HG02885 (cell line): Measurements from ENCODE around the gene COX7A2.

Source experiments
- ATAC-seq: cut with Tn5 transposase; IDR thresholded peaks from one replicate; pipeline ENCODE4 v1.9.1; 2021; ENCODE audit warnings: mild to moderate bottlenecking; ENCODE audit not compliant: unreplicated experiment, poor library complexity

The COX7A2 gene

GRCh38 chr6:75222261-75222660, 21.3 kb downstream of the COX7A2 start:
- no peak for ATAC-seq

- ATAC-seq: no peak
Measured at GRCh38 chr6:75221116-75221515, 22.5 kb downstream of the COX7A2 start.

- ATAC-seq: no peak
Measured at GRCh38 chr6:75220357-75220756, 23.2 kb downstream of the COX7A2 start.

GRCh38 chr6:75219263-75219662, 24.3 kb downstream of the COX7A2 start:
- ATAC-seq: no peak

- no peak for ATAC-seq
Measured at GRCh38 chr6:75217193-75217592, 26.4 kb downstream of the COX7A2 start.

GRCh38 chr6:75215291-75215690, 28.3 kb downstream of the COX7A2 start:
- no peak for ATAC-seq

GRCh38 chr6:75213732-75214131, 29.9 kb downstream of the COX7A2 start:
- peak; percentile 72 for ATAC-seq

DNA sequence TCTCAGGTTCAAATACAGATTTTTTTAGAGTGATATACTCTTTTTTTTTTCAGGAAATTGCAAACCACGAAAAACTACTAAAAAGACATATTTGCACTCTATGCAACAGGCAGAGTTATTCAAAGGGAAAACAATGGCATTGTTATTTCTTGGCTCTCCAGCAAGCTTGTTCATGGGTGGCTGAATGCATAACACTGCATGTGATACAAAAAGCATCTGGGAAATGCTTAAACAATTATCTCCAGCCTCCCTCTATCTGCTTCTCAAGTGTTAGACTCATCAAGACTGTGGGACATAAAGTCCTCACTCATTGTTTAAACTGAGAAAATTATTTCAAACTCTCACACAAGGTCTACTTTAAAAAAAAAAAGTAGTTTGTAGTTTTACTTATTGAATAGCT, 30.5 kb downstream of the COX7A2 start:
- no peak for ATAC-seq

- ATAC-seq: no peak
Measured at GRCh38 chr6:75211920-75212590, 31.5 kb downstream of the COX7A2 start.

DNA sequence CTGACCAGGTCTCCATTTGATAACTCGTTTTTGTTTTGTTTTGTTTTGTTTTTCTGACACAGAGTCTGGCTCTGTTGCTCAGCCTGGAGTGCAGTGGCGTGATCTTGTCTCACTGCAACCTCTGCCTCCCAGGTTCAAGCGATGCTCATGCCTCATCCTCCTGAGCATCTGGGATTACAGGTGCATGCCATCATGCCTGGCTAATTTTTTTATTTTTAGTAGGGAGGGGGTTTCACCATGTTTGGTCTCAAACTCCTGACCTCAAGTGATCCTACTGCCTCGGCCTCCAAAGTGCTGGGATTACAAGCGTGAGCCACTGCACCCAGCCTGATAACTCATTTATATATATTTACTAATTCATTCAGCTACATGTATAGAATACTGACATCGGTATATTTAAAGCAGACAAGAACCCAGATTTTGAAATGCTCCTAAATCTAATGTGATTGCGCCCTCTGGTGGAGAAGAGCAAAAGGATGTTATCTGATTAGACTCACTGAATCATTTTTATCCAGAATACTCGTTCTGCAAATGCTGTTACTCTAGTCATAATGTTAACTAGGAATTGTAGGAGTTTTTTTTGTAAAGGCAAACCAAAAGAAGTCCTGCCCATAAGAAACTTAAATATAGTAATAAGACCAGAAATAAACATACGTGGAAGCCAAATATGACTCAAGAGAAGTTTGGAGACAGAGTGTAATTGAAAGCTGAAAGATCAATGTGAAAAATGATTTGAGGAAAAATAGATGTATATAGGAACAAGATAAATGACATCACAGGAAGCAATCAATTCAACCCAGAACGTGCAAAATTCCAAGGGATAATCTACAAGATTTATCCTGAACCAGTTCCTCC, 32.5 kb downstream of the COX7A2 start:
- ATAC-seq: no peak

DNA sequence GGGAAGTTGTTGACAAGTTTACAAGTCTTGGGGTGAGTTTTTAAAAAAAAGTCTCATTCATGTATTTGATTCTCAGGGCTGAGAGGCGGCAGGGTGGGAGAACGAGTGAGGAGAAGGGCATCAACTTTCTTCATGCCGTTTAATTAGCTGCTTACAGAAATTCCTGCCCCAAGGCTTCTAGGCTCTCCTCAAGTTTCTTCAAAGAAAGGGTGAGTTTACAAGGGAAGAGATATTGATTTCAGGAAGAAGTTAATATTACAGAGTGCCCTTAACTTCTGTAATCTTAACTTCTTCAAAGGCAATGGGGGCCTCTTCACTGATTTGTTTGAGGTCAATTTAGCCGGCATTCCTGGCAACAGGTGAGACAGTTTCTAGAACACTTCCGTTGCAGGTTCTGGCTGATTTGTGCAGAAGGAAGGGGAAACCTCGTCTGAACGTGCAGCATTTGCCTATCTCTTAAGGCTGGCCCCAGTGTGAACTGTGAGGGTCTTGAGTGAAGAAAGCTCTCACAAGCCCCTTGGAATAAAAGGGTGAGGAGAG, 34.3 kb downstream of the COX7A2 start:
- no peak for ATAC-seq

GRCh38 chr6:75208298-75209183, 35.1 kb downstream of the COX7A2 start:
- ATAC-seq: peak; percentile 77

DNA sequence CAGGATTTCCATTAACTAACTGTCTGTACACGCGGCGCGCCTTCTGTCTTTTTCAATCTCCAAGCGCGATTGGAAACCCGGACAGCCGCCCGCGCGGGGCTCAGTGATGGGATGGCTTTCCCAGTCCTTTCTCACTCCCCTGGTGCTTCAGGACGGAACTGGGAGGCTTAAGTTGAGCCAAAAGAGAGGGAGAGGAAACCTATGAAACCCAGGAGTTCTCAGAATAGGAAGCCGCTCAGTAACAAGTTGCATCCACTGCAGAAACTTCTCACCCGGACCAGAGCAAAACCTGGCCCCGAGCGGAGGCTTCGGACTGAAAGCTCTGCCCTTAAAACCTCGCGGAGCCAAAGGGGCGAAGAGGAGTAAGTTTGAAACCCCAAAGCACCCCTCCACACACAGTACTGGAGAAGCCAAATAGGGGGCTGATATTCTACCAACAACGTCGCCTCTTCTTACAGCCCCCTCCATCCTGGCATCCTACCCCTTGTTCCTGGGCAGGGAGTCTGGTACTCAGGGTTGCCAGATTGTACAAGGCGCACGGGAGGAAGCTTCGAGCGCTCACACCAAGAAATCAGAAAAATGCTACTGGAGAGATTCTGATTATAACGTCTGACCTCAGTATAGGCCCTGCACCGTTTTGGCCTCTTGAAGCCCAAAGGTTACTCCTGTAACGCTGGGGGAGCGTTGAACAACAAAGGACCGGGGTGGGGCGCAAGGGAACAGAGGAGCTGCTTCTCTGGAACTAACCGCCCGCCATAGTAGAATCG, 36.8 kb downstream of the COX7A2 start:
- no peak for ATAC-seq

DNA sequence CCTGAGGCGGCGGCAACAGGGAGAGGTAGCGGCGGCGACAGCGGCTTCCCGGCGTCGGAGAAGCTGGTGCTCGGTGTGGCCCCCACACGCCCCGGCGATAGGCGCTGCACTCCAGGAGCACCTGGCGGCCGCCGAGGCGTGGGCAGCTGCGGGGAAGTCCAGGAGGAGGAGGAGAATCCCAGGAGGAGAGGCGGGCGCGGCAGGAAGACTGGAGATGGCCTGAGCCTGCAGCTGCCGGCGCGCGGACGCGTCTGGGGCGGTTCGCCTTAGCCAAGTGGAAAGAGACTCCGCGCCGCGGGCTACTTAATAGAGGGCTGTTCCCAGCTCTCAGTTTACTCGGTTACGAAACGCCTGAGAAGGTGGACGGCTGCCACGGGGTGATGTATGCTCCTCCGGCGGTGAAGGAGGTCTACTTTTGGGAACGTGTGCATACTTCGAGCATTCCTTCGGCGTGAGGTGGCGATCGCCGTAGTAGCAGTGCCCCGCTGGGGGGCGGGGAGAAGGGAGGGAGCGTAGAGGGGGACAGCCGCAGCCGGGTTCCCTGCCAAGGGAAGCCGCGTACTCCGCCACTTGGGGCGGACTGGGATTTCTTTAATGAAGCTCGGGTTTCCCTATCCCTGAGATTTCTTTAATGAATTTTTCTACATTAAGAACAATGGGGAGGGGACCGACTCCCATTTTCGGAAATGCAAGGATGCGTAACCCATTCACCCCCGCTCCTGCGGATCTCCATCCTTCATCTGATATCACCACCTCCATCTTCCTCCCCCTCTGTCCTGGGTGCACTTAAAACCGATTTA, 37.6 kb downstream of the COX7A2 start, which contains the start of gene COL12A1:
COL12A1 (minus strand) TSS at position 278 of the 800 bp plus-strand sequence. CDS start 3,261 bp downstream, outside the sequence.
- ATAC-seq: no peak

GRCh38 chr6:75204959-75205775, 38.4 kb downstream of the COX7A2 start:
- no peak for ATAC-seq

DNA sequence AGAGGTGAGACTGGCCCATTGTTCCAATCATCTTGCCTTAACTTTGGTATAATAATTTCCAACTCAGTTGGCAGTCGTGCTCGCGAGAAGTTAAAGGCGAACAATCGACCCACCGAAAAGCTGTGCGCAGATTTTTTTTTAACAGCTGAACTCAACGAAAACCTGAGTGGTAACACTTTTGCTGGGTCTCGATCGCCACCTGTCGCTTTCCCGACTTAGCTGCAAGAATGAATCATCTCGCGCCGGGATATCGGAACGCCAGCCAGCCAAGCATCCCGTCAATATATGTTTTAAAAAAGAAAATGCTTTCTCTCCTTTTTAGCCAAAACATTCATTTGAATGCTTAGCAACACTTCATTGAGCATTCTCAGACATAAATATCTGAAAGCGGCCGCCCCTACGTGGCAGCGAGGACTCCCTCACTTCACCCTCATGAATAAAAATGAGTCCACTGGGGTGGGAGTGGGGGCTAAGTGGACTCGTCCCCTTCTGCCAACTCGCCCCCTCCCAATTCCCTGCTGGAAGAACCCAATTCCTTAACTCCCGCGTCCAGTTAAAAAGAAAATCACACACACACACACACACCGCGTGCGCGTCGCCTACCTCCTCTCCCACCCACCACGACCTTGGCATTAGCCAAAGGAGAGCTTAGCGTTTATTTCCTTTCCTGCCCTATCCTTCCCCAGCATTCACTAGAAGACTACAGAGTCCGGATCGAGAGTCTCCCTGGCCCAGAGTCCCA, 39.2 kb downstream of the COX7A2 start:
- no peak for ATAC-seq

- no peak for ATAC-seq
Measured at GRCh38 chr6:75203721-75204120, 39.9 kb downstream of the COX7A2 start.
